ENCODE results near the gene OCA2.

Gene OCA2

GRCh38 chr15:28014623-28015200 lies 84.4 kb downstream of the OCA2 start:
- H2BK5ac ChIP-seq (ENCODE audit: low read depth, low read length, poor library complexity, severe bottlenecking) = no peak overlapping the region
- no peak overlapping the region for H3K23ac ChIP-seq (ENCODE audit: low read length in 2 of 2)
- H3K27me3 ChIP-seq (ENCODE audit: control insufficient read depth in 1 of 2, insufficient read depth in 1 of 2, low read length in 2 of 2) = no peaks in the 10 kb centered on the region
- H3K9me3 ChIP-seq (ENCODE audit: control insufficient read depth, low read length) = no peaks in the 10 kb centered on the region
- 88% methylated on average over 23 of the region's 23 CpGs for WGBS
- no peak overlapping the region for H3K9ac ChIP-seq (ENCODE audit: low read length)
- no peak overlapping the region for H3K27ac ChIP-seq (ENCODE audit: low read length, poor library complexity, severe bottlenecking)
- DNase-seq = no peak
- H3K4me3 ChIP-seq (ENCODE audit: insufficient read depth in 1 of 2, low read depth in 1 of 2, low read length in 2 of 2) = no peak overlapping the region
- no peaks in the 10 kb centered on the region for H3K36me3 ChIP-seq (ENCODE audit: control insufficient read depth in 1 of 2, insufficient read depth in 2 of 2, low read depth in 1 of 2, low read length in 2 of 2)
- H3K79me1 ChIP-seq (replicated peaks; ENCODE audit: low read length, poor library complexity, severe bottlenecking) = no peaks in the 10 kb centered on the region
- no peak overlapping the region for H2BK120ac ChIP-seq (ENCODE audit: low read depth, low read length)
- no peaks in the 10 kb centered on the region for H3K4me1 ChIP-seq (ENCODE audit: control insufficient read depth, insufficient read depth, low read depth, low read length)
- no peak overlapping the region for H3K4me2 ChIP-seq (ENCODE audit: low read length, poor library complexity, severe bottlenecking)
- H4K91ac ChIP-seq (ENCODE audit: low read length) = no peak overlapping the region
- H3K14ac ChIP-seq (ENCODE audit: low read length in 2 of 2) = no peak overlapping the region
- no peak overlapping the region for H2AK5ac ChIP-seq (ENCODE audit: low read length, severe bottlenecking)
- H3K4ac ChIP-seq (ENCODE audit: low read depth in 1 of 2, low read length in 2 of 2) = no peak overlapping the region
- no peak overlapping the region for H2BK15ac ChIP-seq (ENCODE audit: low read depth, poor library complexity, severe bottlenecking)
- H2AFZ ChIP-seq (ENCODE audit: low read depth, low read length) = no peak overlapping the region
- H2BK12ac ChIP-seq (ENCODE audit: low read length in 2 of 2) = no peak overlapping the region
- H3K18ac ChIP-seq (ENCODE audit: low read depth in 1 of 2, low read length in 2 of 2) = no peak overlapping the region
- no peak overlapping the region for H4K8ac ChIP-seq (ENCODE audit: low read length)

GRCh38 chr15:28013976-28014375 lies 85.1 kb downstream of the OCA2 start:
- no peak overlapping the region for H2BK15ac ChIP-seq (ENCODE audit: low read depth, poor library complexity, severe bottlenecking)
- no peaks in the 10 kb centered on the region for H3K79me1 ChIP-seq (replicated peaks; ENCODE audit: low read length, poor library complexity, severe bottlenecking)
- no peak overlapping the region for H3K14ac ChIP-seq (ENCODE audit: low read length in 2 of 2)
- H3K9me3 ChIP-seq (ENCODE audit: control insufficient read depth, low read length) = peaks cover under 1% of the 10 kb centered on the region
- no peak overlapping the region for H3K4ac ChIP-seq (ENCODE audit: low read depth in 1 of 2, low read length in 2 of 2)
- H4K8ac ChIP-seq (ENCODE audit: low read length) = no peak overlapping the region
- H3K18ac ChIP-seq (ENCODE audit: low read depth in 1 of 2, low read length in 2 of 2) = no peak overlapping the region
- no peaks in the 10 kb centered on the region for H3K4me1 ChIP-seq (ENCODE audit: control insufficient read depth, insufficient read depth, low read depth, low read length)
- H2AK5ac ChIP-seq (ENCODE audit: low read length, severe bottlenecking) = no peak overlapping the region
- no peak overlapping the region for H4K91ac ChIP-seq (ENCODE audit: low read length)
- no peak for DNase-seq
- no peak overlapping the region for H2BK12ac ChIP-seq (ENCODE audit: low read length in 2 of 2)
- no peak overlapping the region for H2BK120ac ChIP-seq (ENCODE audit: low read depth, low read length)
- no peak overlapping the region for H3K9ac ChIP-seq (ENCODE audit: low read length)
- H3K27ac ChIP-seq (ENCODE audit: low read length, poor library complexity, severe bottlenecking) = no peak overlapping the region
- H3K4me3 ChIP-seq (ENCODE audit: insufficient read depth in 1 of 2, low read depth in 1 of 2, low read length in 2 of 2) = no peak overlapping the region
- H3K4me2 ChIP-seq (ENCODE audit: low read length, poor library complexity, severe bottlenecking) = no peak overlapping the region
- WGBS = 91% methylated on average over 9 of the region's 9 CpGs
- no peak overlapping the region for H3K23ac ChIP-seq (ENCODE audit: low read length in 2 of 2)
- no peaks in the 10 kb centered on the region for H3K27me3 ChIP-seq (ENCODE audit: control insufficient read depth in 1 of 2, insufficient read depth in 1 of 2, low read length in 2 of 2)
- no peaks in the 10 kb centered on the region for H3K36me3 ChIP-seq (ENCODE audit: control insufficient read depth in 1 of 2, insufficient read depth in 2 of 2, low read depth in 1 of 2, low read length in 2 of 2)
- no peak overlapping the region for H2BK5ac ChIP-seq (ENCODE audit: low read depth, low read length, poor library complexity, severe bottlenecking)
- no peak overlapping the region for H2AFZ ChIP-seq (ENCODE audit: low read depth, low read length)

- Histone ChIP-seq H3K27me3 (ENCODE audit: control insufficient read depth in 1 of 2, insufficient read depth in 1 of 2, low read length in 2 of 2) (no peaks in the 10 kb centered on the region), H2BK15ac (ENCODE audit: low read depth, poor library complexity, severe bottlenecking) (no peak overlapping the region), H2BK12ac (ENCODE audit: low read length in 2 of 2) (no peak overlapping the region), H3K23ac (ENCODE audit: low read length in 2 of 2) (no peak overlapping the region), H2AFZ (ENCODE audit: low read depth, low read length) (no peak overlapping the region), H3K4me2 (ENCODE audit: low read length, poor library complexity, severe bottlenecking) (no peak overlapping the region), H2BK5ac (ENCODE audit: low read depth, low read length, poor library complexity, severe bottlenecking) (no peak overlapping the region), H3K4me3 (ENCODE audit: insufficient read depth in 1 of 2, low read depth in 1 of 2, low read length in 2 of 2) (no peak overlapping the region), H3K4me1 (ENCODE audit: control insufficient read depth, insufficient read depth, low read depth, low read length) (no peaks in the 10 kb centered on the region), H4K8ac (ENCODE audit: low read length) (no peak overlapping the region), H3K36me3 (ENCODE audit: control insufficient read depth in 1 of 2, insufficient read depth in 2 of 2, low read depth in 1 of 2, low read length in 2 of 2) (no peaks in the 10 kb centered on the region), H2BK120ac (ENCODE audit: low read depth, low read length) (no peak overlapping the region), H3K27ac (ENCODE audit: low read length, poor library complexity, severe bottlenecking) (no peak overlapping the region), H2AK5ac (ENCODE audit: low read length, severe bottlenecking) (no peak overlapping the region), H4K91ac (ENCODE audit: low read length) (no peak overlapping the region), H3K14ac (ENCODE audit: low read length in 2 of 2) (no peak overlapping the region), H3K79me1 (replicated peaks; ENCODE audit: low read length, poor library complexity, severe bottlenecking) (no peaks in the 10 kb centered on the region), H3K4ac (ENCODE audit: low read depth in 1 of 2, low read length in 2 of 2) (no peak overlapping the region), H3K9ac (ENCODE audit: low read length) (no peak overlapping the region), H3K9me3 (ENCODE audit: control insufficient read depth, low read length) (peaks cover 4% of the 10 kb centered on the region), H3K18ac (ENCODE audit: low read depth in 1 of 2, low read length in 2 of 2) (no peak overlapping the region)
- DNase-seq = no peak
- WGBS = 86% methylated on average over 7 of the region's 7 CpGs
Measured at GRCh38 chr15:28013480-28013879, 85.6 kb downstream of the OCA2 start.

GRCh38 chr15:28012231-28012630 lies 86.9 kb downstream of the OCA2 start:
- Histone ChIP-seq H3K36me3 (ENCODE audit: control insufficient read depth in 1 of 2, insufficient read depth in 2 of 2, low read depth in 1 of 2, low read length in 2 of 2) (no peaks in the 10 kb centered on the region), H2AK5ac (ENCODE audit: low read length, severe bottlenecking) (no peak overlapping the region), H4K8ac (ENCODE audit: low read length) (no peak overlapping the region), H3K27ac (ENCODE audit: low read length, poor library complexity, severe bottlenecking) (no peak overlapping the region), H2BK12ac (ENCODE audit: low read length in 2 of 2) (no peak overlapping the region), H3K18ac (ENCODE audit: low read depth in 1 of 2, low read length in 2 of 2) (no peak overlapping the region), H3K4me3 (ENCODE audit: insufficient read depth in 1 of 2, low read depth in 1 of 2, low read length in 2 of 2) (no peak overlapping the region), H2AFZ (ENCODE audit: low read depth, low read length) (no peak overlapping the region), H3K23ac (ENCODE audit: low read length in 2 of 2) (no peak overlapping the region), H2BK15ac (ENCODE audit: low read depth, poor library complexity, severe bottlenecking) (no peak overlapping the region), H3K27me3 (ENCODE audit: control insufficient read depth in 1 of 2, insufficient read depth in 1 of 2, low read length in 2 of 2) (no peaks in the 10 kb centered on the region), H3K14ac (ENCODE audit: low read length in 2 of 2) (no peak overlapping the region), H3K4me2 (ENCODE audit: low read length, poor library complexity, severe bottlenecking) (no peak overlapping the region), H3K4ac (ENCODE audit: low read depth in 1 of 2, low read length in 2 of 2) (no peak overlapping the region), H3K79me1 (replicated peaks; ENCODE audit: low read length, poor library complexity, severe bottlenecking) (no peaks in the 10 kb centered on the region), H4K91ac (ENCODE audit: low read length) (no peak overlapping the region), H3K9me3 (ENCODE audit: control insufficient read depth, low read length) (peaks cover 4% of the 10 kb centered on the region), H3K4me1 (ENCODE audit: control insufficient read depth, insufficient read depth, low read depth, low read length) (no peaks in the 10 kb centered on the region), H2BK5ac (ENCODE audit: low read depth, low read length, poor library complexity, severe bottlenecking) (no peak overlapping the region), H2BK120ac (ENCODE audit: low read depth, low read length) (no peak overlapping the region), H3K9ac (ENCODE audit: low read length) (no peak overlapping the region)
- 69% methylated on average over 3 of the region's 4 CpGs for WGBS
- DNase-seq = no peak
